ENCODE measurements around the gene MTM1.

MTM1 gene

GRCh38 chrX:150616863-150617198 lies 48.4 kb downstream of the MTM1 start:
- Histone ChIP-seq H2BK120ac (ENCODE audit: low read depth, low read length) (no peak overlapping the region), H2BK5ac (ENCODE audit: low read depth, low read length, poor library complexity, severe bottlenecking) (no peak overlapping the region), H3K27me3 (ENCODE audit: control insufficient read depth in 1 of 2, insufficient read depth in 1 of 2, low read length in 2 of 2) (no peaks in the 10 kb centered on the region), H2BK15ac (ENCODE audit: low read depth, poor library complexity, severe bottlenecking) (no peak overlapping the region), H3K4me2 (ENCODE audit: low read length, poor library complexity, severe bottlenecking) (no peak overlapping the region), H3K27ac (ENCODE audit: low read length, poor library complexity, severe bottlenecking) (no peak overlapping the region), H3K14ac (ENCODE audit: low read length in 2 of 2) (no peak overlapping the region), H3K79me1 (replicated peaks; ENCODE audit: low read length, poor library complexity, severe bottlenecking) (no peaks in the 10 kb centered on the region), H3K23ac (ENCODE audit: low read length in 2 of 2) (no peak overlapping the region), H4K8ac (ENCODE audit: low read length) (no peak overlapping the region), H3K18ac (ENCODE audit: low read depth in 1 of 2, low read length in 2 of 2) (no peak overlapping the region), H3K4ac (ENCODE audit: low read depth in 1 of 2, low read length in 2 of 2) (no peak overlapping the region), H2BK12ac (ENCODE audit: low read length in 2 of 2) (no peak overlapping the region), H3K9me3 (ENCODE audit: control insufficient read depth, low read length) (no peaks in the 10 kb centered on the region), H2AK5ac (ENCODE audit: low read length, severe bottlenecking) (no peak overlapping the region), H3K36me3 (ENCODE audit: control insufficient read depth in 1 of 2, insufficient read depth in 2 of 2, low read depth in 1 of 2, low read length in 2 of 2) (peaks cover 0 to 41% of the 10 kb centered on the region in 2 experiments), H3K4me3 (ENCODE audit: insufficient read depth in 1 of 2, low read depth in 1 of 2, low read length in 2 of 2) (no peak overlapping the region), H3K9ac (ENCODE audit: low read length) (no peak overlapping the region), H3K4me1 (ENCODE audit: control insufficient read depth, insufficient read depth, low read depth, low read length) (no peaks in the 10 kb centered on the region), H4K91ac (ENCODE audit: low read length) (no peak overlapping the region), H2AFZ (ENCODE audit: low read depth, low read length) (no peak overlapping the region)
- no peak for DNase-seq
- WGBS = 96% methylated on average over 1 of the region's 2 CpGs

- Histone ChIP-seq H4K91ac (ENCODE audit: low read length) (no peak overlapping the region), H4K8ac (ENCODE audit: low read length) (no peak overlapping the region), H3K14ac (ENCODE audit: low read length in 2 of 2) (no peak overlapping the region), H3K23ac (ENCODE audit: low read length in 2 of 2) (no peak overlapping the region), H3K4me1 (ENCODE audit: control insufficient read depth, insufficient read depth, low read depth, low read length) (no peaks in the 10 kb centered on the region), H3K4me2 (ENCODE audit: low read length, poor library complexity, severe bottlenecking) (no peak overlapping the region), H3K27me3 (ENCODE audit: control insufficient read depth in 1 of 2, insufficient read depth in 1 of 2, low read length in 2 of 2) (peaks cover 0 to 8% of the 10 kb centered on the region in 2 experiments), H2BK15ac (ENCODE audit: low read depth, poor library complexity, severe bottlenecking) (no peak overlapping the region), H2AFZ (ENCODE audit: low read depth, low read length) (no peak overlapping the region), H3K79me1 (replicated peaks; ENCODE audit: low read length, poor library complexity, severe bottlenecking) (no peaks in the 10 kb centered on the region), H2BK5ac (ENCODE audit: low read depth, low read length, poor library complexity, severe bottlenecking) (no peak overlapping the region), H3K4me3 (ENCODE audit: insufficient read depth in 1 of 2, low read depth in 1 of 2, low read length in 2 of 2) (no peak overlapping the region), H3K9me3 (ENCODE audit: control insufficient read depth, low read length) (no peaks in the 10 kb centered on the region), H2BK12ac (ENCODE audit: low read length in 2 of 2) (no peak overlapping the region), H3K4ac (ENCODE audit: low read depth in 1 of 2, low read length in 2 of 2) (no peak overlapping the region), H3K27ac (ENCODE audit: low read length, poor library complexity, severe bottlenecking) (no peak overlapping the region), H3K36me3 (ENCODE audit: control insufficient read depth in 1 of 2, insufficient read depth in 2 of 2, low read depth in 1 of 2, low read length in 2 of 2) (peaks cover 0 to 42% of the 10 kb centered on the region in 2 experiments), H2BK120ac (ENCODE audit: low read depth, low read length) (no peak overlapping the region), H3K18ac (ENCODE audit: low read depth in 1 of 2, low read length in 2 of 2) (no peak overlapping the region), H3K9ac (ENCODE audit: low read length) (no peak overlapping the region), H2AK5ac (ENCODE audit: low read length, severe bottlenecking) (no peak overlapping the region)
- DNase-seq = no peak
- 100% methylated on average over 1 of the region's 2 CpGs for WGBS
Measured at GRCh38 chrX:150621652-150622051, 53.2 kb downstream of the MTM1 start.

DNA sequence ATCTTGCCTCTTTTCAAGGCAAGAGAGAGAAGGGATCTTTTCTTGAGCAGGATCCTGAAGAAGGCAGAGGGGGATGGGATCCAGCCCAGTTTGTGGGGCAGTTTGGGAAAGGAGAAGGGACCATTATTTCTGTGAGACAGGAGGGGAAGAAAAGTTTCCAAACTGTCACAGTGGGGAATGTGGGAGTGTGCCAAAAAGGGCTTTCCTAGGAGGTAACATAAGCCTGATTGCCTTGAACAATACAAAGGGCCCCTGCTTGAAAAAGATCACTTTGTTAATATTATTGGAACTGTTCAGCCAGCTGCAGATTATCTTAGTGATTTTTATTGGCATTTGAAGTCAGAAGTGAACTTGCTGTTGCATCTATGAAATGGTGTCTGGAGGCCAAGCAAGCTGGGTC lies 55.2 kb downstream of the MTM1 start:
- no peaks in the 10 kb centered on the region for H3K4me1 ChIP-seq (ENCODE audit: control insufficient read depth, insufficient read depth, low read depth, low read length)

GRCh38 chrX:150625097-150625496 lies 56.7 kb downstream of the MTM1 start:
- Histone ChIP-seq H3K27ac (ENCODE audit: low read length, poor library complexity, severe bottlenecking) (no peak overlapping the region), H2BK12ac (ENCODE audit: low read length in 2 of 2) (no peak overlapping the region)

More for the DNA sequence above, 55.2 kb downstream of the MTM1 start:
- Histone ChIP-seq H2BK15ac (ENCODE audit: low read depth, poor library complexity, severe bottlenecking) (no peak overlapping the region), H3K4ac (ENCODE audit: low read depth in 1 of 2, low read length in 2 of 2) (no peak overlapping the region), H3K27ac (ENCODE audit: low read length, poor library complexity, severe bottlenecking) (no peak overlapping the region), H2BK5ac (ENCODE audit: low read depth, low read length, poor library complexity, severe bottlenecking) (no peak overlapping the region), H2BK12ac (ENCODE audit: low read length in 2 of 2) (no peak overlapping the region), H4K8ac (ENCODE audit: low read length) (no peak overlapping the region), H2AK5ac (ENCODE audit: low read length, severe bottlenecking) (no peak overlapping the region), H3K14ac (ENCODE audit: low read length in 2 of 2) (no peak overlapping the region), H3K4me3 (ENCODE audit: insufficient read depth in 1 of 2, low read depth in 1 of 2, low read length in 2 of 2) (no peak overlapping the region), H2BK120ac (ENCODE audit: low read depth, low read length) (no peak overlapping the region), H2AFZ (ENCODE audit: low read depth, low read length) (no peak overlapping the region), H3K23ac (ENCODE audit: low read length in 2 of 2) (no peak overlapping the region), H3K4me2 (ENCODE audit: low read length, poor library complexity, severe bottlenecking) (no peak overlapping the region), H3K27me3 (ENCODE audit: control insufficient read depth in 1 of 2, insufficient read depth in 1 of 2, low read length in 2 of 2) (peaks cover 0 to 8% of the 10 kb centered on the region in 2 experiments), H3K18ac (ENCODE audit: low read depth in 1 of 2, low read length in 2 of 2) (no peak overlapping the region), H3K36me3 (ENCODE audit: control insufficient read depth in 1 of 2, insufficient read depth in 2 of 2, low read depth in 1 of 2, low read length in 2 of 2) (peaks cover 0 to 45% of the 10 kb centered on the region in 2 experiments), H4K91ac (ENCODE audit: low read length) (no peak overlapping the region), H3K79me1 (replicated peaks; ENCODE audit: low read length, poor library complexity, severe bottlenecking) (no peaks in the 10 kb centered on the region), H3K9ac (ENCODE audit: low read length) (no peak overlapping the region), H3K9me3 (ENCODE audit: control insufficient read depth, low read length) (no peaks in the 10 kb centered on the region)
- no peak for DNase-seq

More at GRCh38 chrX:150625097-150625496, 56.7 kb downstream of the MTM1 start:
- H2BK5ac ChIP-seq (ENCODE audit: low read depth, low read length, poor library complexity, severe bottlenecking) = no peak overlapping the region
- H3K4me3 ChIP-seq (ENCODE audit: insufficient read depth in 1 of 2, low read depth in 1 of 2, low read length in 2 of 2) = no peak overlapping the region
- no peak overlapping the region for H3K23ac ChIP-seq (ENCODE audit: low read length in 2 of 2)
- no peak overlapping the region for H4K8ac ChIP-seq (ENCODE audit: low read length)
- H3K14ac ChIP-seq (ENCODE audit: low read length in 2 of 2) = no peak overlapping the region
- H2AFZ ChIP-seq (ENCODE audit: low read depth, low read length) = no peak overlapping the region
- H3K4me2 ChIP-seq (ENCODE audit: low read length, poor library complexity, severe bottlenecking) = no peak overlapping the region
- H4K91ac ChIP-seq (ENCODE audit: low read length) = no peak overlapping the region
- no peak overlapping the region for H3K4ac ChIP-seq (ENCODE audit: low read depth in 1 of 2, low read length in 2 of 2)
- H3K9me3 ChIP-seq (ENCODE audit: control insufficient read depth, low read length) = no peaks in the 10 kb centered on the region
- H2AK5ac ChIP-seq (ENCODE audit: low read length, severe bottlenecking) = no peak overlapping the region
- H3K27me3 ChIP-seq (ENCODE audit: control insufficient read depth in 1 of 2, insufficient read depth in 1 of 2, low read length in 2 of 2) = peaks cover 0 to 17% of the 10 kb centered on the region in 2 experiments
- no peak overlapping the region for H3K9ac ChIP-seq (ENCODE audit: low read length)
- H2BK120ac ChIP-seq (ENCODE audit: low read depth, low read length) = no peak overlapping the region
- 93% methylated on average over 3 of the region's 6 CpGs for WGBS
- H3K79me1 ChIP-seq (replicated peaks; ENCODE audit: low read length, poor library complexity, severe bottlenecking) = no peaks in the 10 kb centered on the region
- DNase-seq = no peak
- no peak overlapping the region for H2BK15ac ChIP-seq (ENCODE audit: low read depth, poor library complexity, severe bottlenecking)
- no peaks in the 10 kb centered on the region for H3K4me1 ChIP-seq (ENCODE audit: control insufficient read depth, insufficient read depth, low read depth, low read length)
- H3K36me3 ChIP-seq (ENCODE audit: control insufficient read depth in 1 of 2, insufficient read depth in 2 of 2, low read depth in 1 of 2, low read length in 2 of 2) = peaks cover 0 to 44% of the 10 kb centered on the region in 2 experiments
- no peak overlapping the region for H3K18ac ChIP-seq (ENCODE audit: low read depth in 1 of 2, low read length in 2 of 2)
